NCI-H748 (cell line): Measurements from ENCODE around the gene IKZF2.

Experiments used
- DNase-seq: peaks from one replicate; lab custom pipeline; 2025; ENCODE audit not compliant: unreplicated experiment; lab: John Stamatoyannopoulos, UW

IKZF2 gene

DNA sequence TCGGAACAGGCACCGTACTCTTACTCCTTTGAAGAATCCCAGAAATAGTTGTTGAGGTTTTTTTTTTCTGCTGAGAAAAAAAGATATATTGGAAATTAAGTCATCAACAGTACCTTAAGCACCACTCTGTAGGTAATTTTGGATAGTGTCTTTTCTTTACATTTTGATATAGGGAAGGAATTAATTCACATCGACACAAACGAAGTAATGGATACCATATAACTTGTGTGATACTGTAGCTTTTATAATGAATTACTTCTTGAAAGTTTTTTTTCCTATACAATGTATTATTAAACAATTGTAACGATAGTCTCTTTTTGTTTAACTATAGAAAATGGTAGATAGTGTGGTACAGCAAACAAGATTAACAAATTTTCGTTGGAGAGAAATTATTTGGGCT, 1.5 kb upstream of the IKZF2 start:
- DNase-seq = no peak

DNA sequence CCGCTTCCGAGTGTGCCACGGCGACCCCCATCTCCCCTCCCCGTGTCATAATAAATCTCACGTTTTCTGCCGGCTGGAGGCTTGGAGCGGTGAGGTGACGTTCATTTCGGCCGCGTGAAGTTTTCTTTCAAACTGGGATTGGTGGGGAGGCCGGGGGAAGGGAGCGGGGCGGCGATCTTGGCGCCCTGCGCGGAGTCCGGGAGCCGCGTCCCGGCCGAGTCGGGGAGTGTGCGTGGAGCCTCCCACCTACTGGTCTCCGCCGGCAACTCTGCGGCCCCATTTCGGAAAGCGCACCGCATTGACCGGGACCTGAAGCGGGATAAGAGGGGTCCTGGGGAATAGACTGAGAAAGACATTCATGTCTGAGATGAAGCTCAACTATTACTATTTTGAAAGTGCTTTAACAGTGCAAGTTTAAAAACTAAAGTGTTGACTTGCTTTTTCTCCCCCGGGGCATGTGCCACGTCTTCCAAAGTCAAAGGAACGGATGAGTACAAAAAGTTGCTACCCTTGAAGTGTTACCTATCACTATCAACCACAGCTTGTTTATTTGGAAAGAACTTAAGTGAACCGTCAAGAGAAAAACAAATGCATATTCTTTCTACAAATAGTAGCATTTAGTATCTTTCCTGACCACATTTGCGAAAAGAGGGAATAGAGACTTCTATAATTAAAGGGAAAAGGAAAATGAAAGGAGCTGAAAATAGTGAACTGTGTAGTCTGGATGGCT, 818 bp upstream of the IKZF2 start:
- peak; percentile 86 for DNase-seq

DNA sequence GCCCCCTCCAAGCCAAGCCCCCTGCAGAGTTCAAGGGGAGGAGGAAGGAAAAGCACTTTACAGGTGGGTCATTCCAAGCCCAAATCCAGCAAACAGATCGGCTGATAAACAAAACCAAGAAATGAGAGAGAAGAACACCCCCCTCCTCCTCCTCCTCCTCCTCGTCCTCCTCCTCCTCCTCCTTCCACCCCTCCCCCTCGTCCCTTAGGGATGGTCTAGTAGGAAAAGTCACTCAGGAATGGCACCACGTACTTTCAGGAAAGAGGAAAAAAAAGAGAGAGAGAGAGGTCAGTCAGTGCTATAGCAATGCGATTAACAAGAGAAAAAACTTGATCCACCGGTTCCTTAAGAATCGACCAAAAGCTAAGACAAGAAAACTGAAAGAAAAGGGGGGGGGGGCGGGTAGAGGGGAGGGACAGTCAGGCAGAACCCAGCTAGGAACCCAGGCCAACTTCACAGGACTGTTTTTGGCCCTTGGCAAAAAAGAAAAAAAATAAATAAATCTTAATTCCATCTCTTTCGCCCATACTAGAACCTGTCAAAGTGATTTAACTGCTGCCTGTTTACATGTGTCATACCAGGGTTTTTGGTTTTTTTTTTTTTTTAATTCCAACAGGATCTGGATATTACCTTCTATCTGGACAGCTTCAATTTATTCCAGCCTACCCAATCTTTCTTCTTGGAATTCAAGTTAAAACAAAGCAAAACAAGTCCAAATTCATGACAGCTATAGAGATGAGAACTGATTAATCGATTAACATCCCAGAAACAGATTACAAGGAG, 906 bp downstream of the IKZF2 start:
- DNase-seq = peak; percentile 42

DNA sequence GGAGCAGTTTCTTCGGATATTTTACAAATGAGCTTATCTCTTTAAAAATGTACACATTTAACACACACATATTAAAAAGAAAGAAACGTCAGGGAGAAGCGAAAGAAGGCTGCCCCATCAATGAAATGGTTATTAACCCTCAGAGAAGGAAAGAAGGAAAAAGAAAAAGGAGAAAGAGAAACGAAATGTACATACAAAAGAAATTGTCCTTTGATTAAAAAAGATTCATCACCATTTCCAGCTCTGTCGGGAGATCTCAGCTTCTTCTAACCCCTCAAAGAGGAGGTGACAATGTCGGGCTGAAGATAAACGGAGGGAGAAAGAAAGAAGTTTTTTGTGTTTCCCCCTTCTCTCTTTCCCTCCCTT, 1.5 kb downstream of the IKZF2 start:
- no peak for DNase-seq

DNA sequence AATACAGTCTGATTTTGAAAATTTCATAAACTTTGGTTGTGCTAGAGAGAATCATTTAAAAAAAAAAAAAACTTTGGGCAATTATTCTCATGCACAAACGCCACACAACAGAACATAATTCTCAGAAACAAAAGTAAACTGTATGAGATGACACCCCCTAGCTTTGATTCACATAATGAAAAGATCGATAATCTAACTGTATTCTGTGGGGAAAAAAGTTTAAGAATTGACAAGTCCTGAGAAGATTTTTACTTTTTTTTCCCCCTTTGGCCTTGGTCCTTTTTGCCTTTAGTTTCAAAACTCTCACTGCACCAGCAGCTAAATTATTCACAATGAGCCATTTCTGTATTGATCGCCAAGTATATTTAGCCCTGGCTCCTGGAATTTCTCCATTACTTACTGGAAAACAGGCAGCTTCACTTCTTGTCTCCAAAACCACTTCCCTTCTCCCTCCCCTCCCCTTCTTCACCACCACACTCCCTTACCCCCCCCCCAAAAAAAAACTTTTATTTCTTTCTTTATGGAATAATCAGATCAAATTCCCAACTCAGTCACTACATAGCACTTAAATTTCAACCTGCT, 2.0 kb downstream of the IKZF2 start:
- no peak for DNase-seq

DNA sequence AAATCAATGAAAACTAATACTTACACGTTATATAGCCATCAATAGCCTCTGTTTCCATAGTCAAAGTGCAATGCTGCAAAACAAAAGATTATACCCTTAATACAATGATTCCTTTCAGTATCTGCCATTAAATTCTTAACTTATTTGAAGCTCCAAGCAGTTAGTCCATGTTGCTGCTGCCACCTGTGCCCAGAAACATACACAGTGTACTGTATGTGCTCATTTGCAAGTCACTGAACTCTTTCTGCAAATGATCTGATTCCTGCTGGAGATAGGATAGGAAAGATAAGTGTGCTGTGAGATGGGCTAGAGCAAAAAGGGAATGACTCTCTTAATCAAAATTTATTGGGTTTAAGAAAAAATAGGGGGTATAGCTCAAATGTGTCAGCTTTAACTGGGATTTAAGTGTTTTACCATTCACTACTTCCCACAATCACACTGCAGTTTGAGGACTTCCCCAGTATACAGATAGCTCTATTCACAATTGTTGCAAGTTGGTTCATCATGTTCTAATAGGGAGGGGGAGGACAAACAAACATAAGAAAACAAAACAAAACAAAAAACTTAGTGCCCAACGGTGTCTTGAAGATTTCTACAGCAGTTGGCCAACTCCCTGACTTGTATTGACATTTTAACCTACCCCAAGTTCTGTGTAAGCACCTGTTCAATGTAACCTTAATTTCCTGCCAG, 2.7 kb downstream of the IKZF2 start:
- peak; percentile 13 for DNase-seq

DNA sequence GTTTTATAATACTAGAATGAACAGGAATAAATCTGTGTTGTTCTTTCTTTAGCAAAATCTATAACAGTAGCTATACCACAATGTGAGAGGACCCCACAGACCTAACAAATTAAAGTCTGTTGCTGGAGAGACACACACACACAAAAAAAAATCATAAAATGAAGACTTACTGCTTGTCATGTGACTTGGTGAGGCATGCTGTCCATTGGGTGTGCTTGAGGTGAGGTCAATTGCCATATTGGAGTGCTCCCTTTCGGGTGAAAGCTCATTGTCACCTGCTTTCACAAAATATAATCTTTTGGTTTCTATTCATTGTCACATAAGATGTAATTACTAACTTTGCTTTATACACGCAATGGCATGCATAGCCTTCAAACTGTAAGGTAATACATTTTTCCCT, 3.9 kb downstream of the IKZF2 start:
- DNase-seq = no peak

DNA sequence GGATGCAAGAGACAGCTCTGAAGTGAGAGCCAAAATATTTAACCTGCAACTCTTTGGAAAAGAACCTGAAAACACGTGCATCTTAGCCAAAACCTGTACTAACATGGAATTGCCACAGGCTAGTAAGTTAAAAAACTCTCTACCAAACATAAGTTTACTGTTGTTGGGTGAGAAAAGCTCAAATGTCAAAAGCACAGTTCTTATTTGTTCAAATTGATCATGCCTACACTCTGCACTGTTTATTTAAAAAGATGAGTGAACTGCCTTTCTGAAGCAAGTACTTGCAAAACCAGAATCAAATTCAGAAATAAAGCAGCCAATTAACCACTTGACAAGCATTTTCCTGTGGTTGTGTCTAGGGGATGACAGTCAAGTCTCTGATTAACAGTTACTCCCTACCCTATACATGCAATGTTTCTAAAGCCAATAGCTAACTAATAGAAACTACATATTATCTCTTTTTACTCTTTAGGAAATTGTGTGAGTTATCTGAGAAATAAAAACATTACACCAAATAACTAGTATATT, 5.6 kb downstream of the IKZF2 start:
- DNase-seq = peak; percentile 84

DNA sequence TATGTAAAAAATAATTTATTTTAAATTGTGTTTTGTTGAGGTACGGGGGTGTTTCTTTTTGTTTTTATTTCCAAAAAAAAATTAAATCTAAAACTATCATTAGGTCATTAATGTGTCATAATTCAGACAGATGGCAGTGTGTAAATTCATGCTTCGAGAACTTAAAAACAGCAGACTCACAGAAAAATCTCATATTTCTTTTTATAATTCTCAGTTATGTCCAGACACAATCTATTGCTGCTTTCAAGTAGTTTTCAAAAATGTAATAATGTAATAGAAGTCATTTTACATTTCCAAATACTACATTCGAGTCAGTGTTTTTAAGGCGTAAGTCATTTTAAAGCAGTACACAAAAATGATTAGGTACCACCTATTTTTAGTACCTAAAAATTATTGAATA, 14.3 kb downstream of the IKZF2 start:
- DNase-seq = no peak

DNA sequence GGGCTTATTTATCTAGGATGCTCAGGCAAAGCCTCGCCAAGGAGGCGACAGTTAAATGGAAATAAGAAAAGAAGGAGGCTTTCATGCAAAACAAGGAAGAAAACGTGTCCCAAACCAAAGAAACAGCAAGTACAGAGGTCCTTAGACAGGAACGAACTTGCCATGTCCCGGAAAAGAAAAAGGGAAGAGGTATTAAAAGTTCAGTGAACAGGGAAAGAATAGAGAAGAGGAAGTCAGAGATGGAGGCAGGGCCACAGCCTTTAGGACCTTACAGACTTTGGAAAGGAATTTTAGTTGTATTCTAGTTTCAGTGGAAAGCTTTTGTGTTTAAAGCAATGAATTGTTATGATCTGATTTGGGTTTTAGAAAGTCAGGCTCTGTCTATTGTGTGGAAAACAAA, 22.1 kb downstream of the IKZF2 start:
- no peak for DNase-seq

DNA sequence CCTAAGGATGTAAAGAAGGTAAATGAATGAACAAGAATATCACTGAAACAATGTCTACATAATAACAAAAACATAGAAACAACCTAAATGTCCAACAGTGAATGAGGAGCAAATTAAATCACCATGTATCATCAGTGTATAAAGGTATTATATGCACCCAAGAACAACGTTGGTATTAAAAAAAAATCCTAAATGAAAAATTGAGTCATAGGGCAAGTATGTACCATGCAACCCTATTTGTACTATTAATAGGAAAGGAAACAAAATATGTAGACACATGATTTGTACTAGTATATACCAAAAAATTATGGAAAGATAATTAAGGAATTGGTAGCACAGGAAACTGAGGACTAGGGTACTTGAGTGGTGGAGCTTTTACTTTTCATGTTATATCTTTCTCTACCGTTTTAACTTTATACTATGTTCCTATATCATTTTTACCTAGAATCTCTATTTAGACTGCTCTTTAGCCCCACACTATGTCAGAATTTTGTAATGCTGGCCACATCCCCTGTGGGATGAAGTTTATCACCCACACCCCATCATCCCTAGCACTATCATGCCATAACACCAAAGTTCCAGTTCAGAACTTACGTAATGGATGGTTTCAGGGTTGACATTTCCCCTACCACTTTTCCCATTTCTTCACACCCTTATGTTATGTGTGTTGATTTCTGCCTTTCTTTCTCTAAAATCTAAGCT, 25.6 kb downstream of the IKZF2 start:
- no peak for DNase-seq

DNA sequence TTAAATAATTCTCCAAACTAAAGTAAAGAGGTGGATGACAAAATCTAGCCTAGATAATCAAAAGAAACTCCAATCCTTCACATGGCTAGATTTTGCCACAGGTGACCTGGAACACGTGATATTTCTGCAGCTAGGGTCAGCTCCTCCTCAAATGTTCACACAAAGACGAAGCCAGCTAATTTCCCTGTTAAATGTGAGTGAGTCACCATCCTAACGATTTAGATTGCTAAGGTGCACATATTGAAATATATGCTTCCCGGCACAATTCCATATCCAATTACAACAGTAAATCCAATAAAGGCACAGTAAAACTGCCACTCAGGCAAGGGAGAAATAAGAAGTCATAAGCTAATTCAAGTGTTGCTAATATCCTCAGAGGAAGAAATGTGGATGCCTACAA, 28.7 kb downstream of the IKZF2 start:
- DNase-seq = peak; percentile 47

DNA sequence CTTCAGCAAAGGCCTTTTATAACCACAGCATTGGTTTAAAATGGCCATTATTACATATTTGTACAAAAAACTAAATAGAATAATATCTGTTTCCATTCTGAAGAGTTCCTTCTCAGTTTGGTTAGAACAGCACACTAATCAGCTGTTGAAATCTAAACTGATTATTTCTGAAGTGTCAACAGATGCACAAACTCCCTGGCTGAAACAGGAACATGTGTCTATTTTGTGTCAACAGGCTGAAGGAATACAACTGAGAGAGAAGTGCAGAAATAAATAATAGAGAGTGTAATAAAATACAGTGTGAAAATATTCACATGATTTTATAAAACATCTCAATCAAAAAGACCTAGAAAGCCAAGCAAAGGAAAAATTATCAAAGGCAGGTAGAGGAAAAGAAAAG, 29.7 kb downstream of the IKZF2 start:
- DNase-seq = no peak

DNA sequence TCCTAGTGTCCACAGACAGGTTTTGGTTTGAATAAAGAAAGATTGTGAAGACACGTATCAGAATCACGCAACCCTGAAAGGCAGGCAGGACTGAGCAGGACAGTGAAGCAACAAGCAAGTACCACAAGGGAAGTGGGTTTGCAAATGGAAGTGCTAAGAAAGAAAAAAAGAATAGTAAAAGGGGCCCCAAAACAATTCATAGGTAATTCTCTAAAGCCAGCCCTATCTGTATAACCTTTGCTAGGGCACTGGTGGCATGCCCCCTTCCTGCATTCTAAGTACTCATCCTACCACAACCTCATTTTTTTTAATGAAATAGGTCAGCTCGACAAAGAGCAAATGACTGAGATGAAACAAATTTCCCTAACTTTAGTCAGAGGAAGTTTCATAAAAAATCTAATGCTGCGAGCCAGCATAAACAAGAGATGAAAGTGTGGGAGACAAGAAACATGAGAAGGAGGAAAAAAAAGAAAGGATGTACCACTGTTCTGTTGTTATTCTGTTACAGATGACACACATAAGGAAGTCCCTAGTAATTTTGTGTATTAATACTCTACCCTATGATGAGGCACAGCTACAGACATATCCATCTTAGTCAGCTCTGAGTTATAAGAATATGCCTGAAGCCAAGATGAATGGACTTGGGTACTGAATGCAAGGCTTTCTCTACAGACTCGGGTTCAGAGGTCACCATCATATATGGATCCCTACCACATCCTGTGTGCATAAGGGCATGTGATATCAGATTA, 32.2 kb downstream of the IKZF2 start:
- no peak for DNase-seq

DNA sequence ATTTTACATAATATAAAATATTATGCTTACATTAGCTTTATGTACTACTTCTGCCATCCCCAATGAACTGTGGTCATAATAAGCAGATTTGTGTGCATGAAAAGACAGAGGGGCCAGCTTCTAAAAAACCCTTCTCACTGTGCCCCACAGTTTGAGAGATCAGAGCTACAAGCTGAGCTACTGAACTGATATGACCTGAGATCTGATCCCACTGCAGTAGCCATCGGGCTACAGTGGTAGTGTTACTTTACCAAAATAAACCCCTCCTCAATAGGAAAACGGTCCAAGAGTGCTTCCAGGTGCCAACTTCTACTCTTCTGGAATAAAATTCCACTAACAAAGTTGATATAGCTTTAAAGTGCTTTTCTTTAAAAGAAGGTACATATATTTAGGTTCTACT, 43.1 kb downstream of the IKZF2 start:
- no peak for DNase-seq

DNA sequence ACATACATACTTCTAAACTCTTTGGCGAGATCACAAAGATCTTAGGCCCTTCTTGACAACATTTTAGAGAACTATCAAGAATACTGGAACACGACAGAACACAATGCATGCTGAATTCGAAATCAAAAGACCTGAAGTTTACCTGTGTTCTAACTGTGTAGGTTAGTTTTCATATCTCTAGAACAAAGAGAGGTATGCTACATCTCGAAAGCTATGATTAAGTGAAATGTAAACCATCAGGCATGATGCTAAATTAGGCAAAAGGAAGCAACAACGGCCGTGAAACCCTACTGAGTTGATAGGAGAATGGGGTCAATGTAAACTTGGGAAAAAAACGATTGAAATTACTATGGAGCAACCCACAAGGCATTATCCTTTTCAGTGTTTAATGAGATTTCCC, 43.7 kb downstream of the IKZF2 start:
- DNase-seq = peak; percentile 9

DNA sequence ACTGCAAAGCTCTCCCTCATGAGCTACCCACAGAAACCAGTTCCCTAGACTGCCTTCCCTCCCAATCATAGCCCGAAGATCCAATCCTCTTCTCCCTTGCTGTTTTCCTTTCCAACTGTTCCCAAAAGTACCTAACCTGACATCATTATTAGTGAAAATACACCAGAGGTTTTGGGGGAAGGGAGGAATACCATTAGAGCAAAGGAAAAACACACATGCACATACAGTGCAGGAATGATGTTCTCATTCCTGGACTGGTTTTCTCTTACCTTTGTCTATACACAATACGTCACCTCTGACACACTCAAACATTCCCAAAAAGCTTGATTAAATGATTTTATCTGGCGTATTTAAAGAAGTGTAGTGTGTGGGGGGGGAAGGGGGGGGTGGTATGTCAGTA, 46.2 kb downstream of the IKZF2 start:
- DNase-seq = no peak

DNA sequence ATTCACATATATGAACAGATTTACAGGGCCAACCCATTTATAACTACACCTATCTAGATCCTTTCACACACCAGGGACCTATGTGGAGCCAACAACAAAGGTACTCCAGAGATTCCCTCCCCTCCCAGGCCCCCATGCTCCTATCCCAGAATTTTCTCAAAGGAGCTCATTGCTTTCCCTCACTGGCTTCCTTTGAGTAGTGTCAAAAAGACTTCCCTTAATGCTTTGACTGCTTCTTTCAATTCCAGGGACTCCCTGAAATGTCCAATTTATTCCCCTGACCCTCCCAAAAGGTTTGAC, 46.6 kb downstream of the IKZF2 start:
- DNase-seq = no peak

DNA sequence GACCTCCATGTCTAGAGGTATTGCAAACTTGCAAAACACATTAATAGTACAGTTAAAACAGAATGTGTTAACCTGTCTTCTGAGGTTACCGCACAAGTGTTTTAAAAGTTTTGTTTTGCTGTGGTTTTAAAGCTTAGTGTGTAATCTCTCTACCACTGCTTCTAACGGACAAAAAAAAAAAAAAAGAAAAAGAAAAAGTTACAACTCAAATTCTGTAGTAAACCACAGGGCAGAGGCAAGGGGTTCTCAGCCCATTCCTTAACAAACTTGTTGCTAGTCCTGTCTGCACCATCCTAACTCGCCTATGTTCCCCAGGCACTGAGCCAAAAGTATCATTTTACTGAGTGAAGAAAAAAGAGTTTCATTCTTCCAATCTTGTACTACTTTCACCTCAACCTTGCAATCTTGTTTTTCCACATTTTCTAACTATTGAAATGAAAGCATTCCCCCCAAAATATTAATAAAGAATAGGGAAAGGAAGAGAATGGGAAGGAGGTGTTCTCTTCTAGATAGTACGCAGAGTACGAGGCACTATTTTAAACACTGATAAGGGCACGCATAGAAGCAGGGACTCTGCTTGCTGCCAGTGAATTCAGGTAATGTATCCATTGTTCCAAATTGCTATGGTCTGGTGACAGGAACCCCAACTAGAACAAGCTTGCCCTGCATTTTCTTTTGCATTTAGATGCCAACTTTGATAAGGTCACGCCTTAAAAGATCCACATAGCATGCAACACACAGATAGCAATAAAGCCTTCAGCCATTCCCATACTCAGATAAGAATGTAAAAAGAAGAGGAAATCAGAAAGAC, 47.1 kb downstream of the IKZF2 start:
- no peak for DNase-seq
